Activated CD8-positive, alpha-beta T cell treated with anti-CD3 and anti-CD28 coated beads, Interleukin-2, amount 10 ng/mL, durations not matched to agents 7 days and 5 days (primary cell): Measurements from ENCODE around the gene TUBA4B. TPM values are rescaled to one million over a fixed set of nuclear protein-coding genes. Genes with fewer than 3 reads are reported as not detected.

Source experiments
- ATAC-seq: fragments of 150-1000 bp; cut with Tn5 transposase; one replicate; pipeline ENCODE4 v1.10.0; 2021; ENCODE audit warnings: moderate library complexity
- CTCF ChIA-PET: fragments of 350-600 bp; sonication (Branson Sonifier 250); formaldehyde crosslinking; loops from one replicate; lab custom pipeline; 2021; ENCODE audit warnings: antibody characterized with exemption; lab: Charles Lee
- POLR2A ChIA-PET: fragments of 350-600 bp; sonication (Branson Sonifier 250); formaldehyde crosslinking; loops from one replicate; lab custom pipeline; 2021; ENCODE audit warnings: antibody characterized with exemption; lab: Charles Lee
- DNase-seq: peaks from one replicate; pipeline ENCODE4 v3.0.0-alpha.2; 2020
- H3K27ac Mint-ChIP-seq: one replicate; pipeline ENCODE4 v1.8.0; 2021; ENCODE audit warnings: mild to moderate bottlenecking, mixed read lengths
- H3K27me3 Mint-ChIP-seq: one replicate; pipeline ENCODE4 v1.8.0; 2021; ENCODE audit warnings: low read depth, mixed read lengths
- H3K36me3 Mint-ChIP-seq: one replicate; pipeline ENCODE4 v1.8.0; 2021; ENCODE audit warnings: low read depth, mixed read lengths
- H3K4me1 Mint-ChIP-seq: one replicate; pipeline ENCODE4 v1.8.0; 2021; ENCODE audit warnings: low read depth, mixed read lengths
- H3K4me3 Mint-ChIP-seq: one replicate; pipeline ENCODE4 v1.8.0; 2021; ENCODE audit warnings: mild to moderate bottlenecking, mixed read lengths
- H3K9me3 Mint-ChIP-seq: one replicate; pipeline ENCODE4 v1.8.0; 2022; ENCODE audit warnings: mixed read lengths; ENCODE audit not compliant: insufficient read depth
- total RNA-seq, 2 experiments: library from RNA; stranded (reverse); gene quantifications; one replicate each; pipeline ENCODE4 v1.2.3, GENCODE V29; 2021

Gene TUBA4B
- total RNA-seq, 2 experiments from 2014 or later: not detected

DNA sequence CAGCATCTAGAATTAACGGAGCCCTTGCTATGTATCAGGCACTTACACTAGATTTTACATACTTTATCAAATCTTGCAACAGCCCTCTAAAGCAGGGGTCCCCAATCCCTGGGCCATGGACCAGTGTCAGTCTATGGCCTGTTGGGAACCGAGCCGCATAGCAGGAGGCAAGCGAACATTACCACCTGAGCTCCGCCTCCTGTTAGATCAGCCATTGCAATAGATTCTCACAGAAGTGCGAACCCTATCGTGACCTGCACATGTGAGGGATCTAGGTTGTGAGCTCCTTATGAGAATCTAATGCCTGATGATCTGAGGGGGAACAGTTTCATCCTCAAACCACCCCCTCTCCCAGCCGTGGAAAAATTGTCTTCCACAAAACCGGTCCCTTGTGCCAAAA lies 39.6 kb downstream of the TUBA4B start:
- Mint-ChIP-seq H3K9me3 (no peaks in the 10 kb centered on the region), H3K27me3 (peaks cover 3% of the 10 kb centered on the region), H3K36me3 (no peaks in the 10 kb centered on the region), H3K4me3 (no peak overlapping the region), H3K27ac (no peak overlapping the region), H3K4me1 (peaks cover 25% of the 10 kb centered on the region)
- ChIA-PET POLR2A (interaction anchor here (4.1 kb wide), 1 partner anchor 39 kb away, joined by 29 read pairs; the partner anchor contains the start of genes TUBA4A and TUBA4B), CTCF (interaction anchor here (1.3 to 6.1 kb wide), 6 partner anchors 8 to 134 kb away, joined by 3 to 239 read pairs (median 4); partner anchors contain the start of genes DNAJB2, GLB1L, NHEJ1 and STK16)
- no peak for DNase-seq
- ATAC-seq: no peak

DNA sequence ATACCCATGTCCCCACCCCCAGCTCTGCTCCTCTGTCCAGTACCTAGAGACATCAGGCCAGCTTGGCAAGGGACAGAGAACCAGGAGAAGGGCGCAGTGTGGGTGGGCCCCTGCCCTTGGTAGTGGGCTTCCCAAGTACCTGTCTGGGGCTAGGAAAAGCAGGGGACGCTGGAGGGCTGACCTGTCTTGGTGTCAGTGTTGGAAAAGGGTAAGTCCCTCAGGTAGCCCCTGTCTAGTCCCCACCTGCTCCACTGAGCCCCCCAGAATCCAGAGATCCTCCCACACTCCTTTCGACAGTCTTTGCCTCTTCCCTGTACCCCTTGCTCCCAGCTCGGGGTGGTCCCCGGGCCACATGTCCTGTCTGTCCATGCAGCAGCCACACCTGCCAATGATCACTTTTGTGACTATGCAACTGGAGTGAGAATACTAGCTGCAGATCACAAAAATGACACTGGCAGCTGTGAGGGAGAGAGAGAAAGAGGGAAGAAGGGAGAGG lies 40.7 kb downstream of the TUBA4B start:
- ChIA-PET CTCF (interaction anchor here (0.7 to 6.1 kb wide), 11 partner anchors 13 to 135 kb away, joined by 3 to 239 read pairs (median 10); partner anchors contain the start of genes ANKZF1, ATG9A, DNAJB2 and NHEJ1), POLR2A (interaction anchor here (0.6 to 4.1 kb wide), 4 partner anchors 13 to 819 kb away, joined by 3 to 29 read pairs (median 5); partner anchors contain the start of genes DNAJB2, TUBA4A and TUBA4B)
- Mint-ChIP-seq H3K36me3 (no peaks in the 10 kb centered on the region), H3K27me3 (peaks cover 3% of the 10 kb centered on the region), H3K4me3 (no peak overlapping the region), H3K9me3 (no peaks in the 10 kb centered on the region), H3K27ac (no peak overlapping the region), H3K4me1 (peaks cover 30% of the 10 kb centered on the region)
- no peak for ATAC-seq
- no peak for DNase-seq

DNA sequence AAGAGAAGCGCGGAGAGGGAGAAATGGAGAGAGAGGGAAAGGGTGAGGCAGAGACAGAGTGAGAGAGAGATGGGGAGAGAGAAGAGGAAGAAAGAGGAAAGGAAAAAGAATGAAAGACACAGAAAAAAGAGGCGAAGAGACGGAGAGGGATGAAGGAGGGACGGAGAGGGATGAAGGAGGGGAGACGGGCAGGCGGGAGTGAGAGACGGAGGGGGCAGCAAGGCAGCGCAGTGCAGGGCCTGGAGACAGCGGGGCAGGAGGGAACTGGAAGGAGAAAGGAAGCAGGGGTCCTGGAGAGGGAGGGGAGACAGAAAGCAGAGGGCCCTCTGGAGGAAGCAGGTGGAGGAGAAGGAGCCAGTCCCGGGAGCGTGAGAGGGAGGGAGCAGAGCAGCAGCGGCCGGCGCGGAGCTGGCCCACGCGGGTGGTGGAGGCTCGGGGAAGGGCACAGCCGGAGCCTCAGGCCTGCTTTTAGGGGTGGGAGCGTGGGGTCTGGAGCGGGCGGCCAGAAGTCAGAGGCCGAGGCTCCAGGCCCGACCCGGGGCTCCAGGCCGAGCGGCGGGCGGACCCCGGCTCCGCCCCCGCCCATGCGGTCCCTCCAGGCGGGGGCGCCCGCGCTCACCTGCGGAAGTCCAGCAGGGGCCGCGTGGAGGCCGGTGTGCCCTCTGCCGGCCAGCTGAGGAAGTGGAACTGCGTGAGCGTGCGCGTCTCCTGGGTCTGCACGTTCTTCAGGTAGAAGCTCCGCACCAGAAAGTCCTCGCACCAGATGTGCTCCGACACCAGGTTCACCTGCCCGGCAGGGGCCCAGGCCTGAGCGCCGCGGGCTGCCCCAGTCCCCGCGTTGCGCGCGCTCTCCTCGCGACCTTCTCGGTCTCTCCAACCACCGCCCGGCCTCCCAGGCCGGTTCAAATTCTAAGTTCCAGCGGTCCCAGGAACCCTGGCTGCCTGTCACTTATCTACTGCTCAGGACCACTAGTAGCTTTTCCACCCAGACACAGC lies 41.6 kb downstream of the TUBA4B start:
- Mint-ChIP-seq H3K4me1 (peaks cover 34% of the 10 kb centered on the region), H3K36me3 (no peaks in the 10 kb centered on the region), H3K27me3 (peaks cover 6% of the 10 kb centered on the region), H3K27ac (peak overlapping the region; percentile 66), H3K9me3 (no peaks in the 10 kb centered on the region), H3K4me3 (peak overlapping the region; percentile 51)
- ChIA-PET CTCF (interaction anchor here (0.6 to 6.1 kb wide), 78 partner anchors 10 to 1008 kb away, joined by 3 to 239 read pairs (median 5); partner anchors contain the start of genes ABCB6, ANKZF1, ATG9A and CFAP65), POLR2A (interaction anchor here (1.1 to 4.1 kb wide), 8 partner anchors 9 to 118 kb away, joined by 3 to 29 read pairs (median 6); partner anchors contain the start of genes ANKZF1, ATG9A, CNPPD1 and DNAJB2)
- ATAC-seq: peak; percentile 89
- peak; percentile 91 for DNase-seq

DNA sequence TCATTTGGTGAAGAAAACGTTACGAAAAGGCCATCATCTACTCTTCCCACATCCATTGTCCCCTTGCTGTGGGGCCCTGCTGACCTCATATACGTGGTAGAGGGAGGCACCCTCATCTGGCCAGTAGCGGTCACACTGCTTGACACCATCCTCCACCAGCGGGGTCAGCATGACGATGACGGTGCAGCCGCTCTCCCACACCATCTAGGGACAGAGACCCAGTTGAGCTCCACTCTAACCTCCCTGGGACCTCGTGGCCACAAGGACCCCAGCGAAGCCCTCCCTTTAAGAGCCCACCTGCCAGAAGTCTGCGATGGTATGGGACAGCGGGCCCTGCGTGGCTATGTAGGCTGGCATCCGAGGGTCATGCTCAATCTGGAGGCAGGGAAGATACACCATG lies 43.1 kb downstream of the TUBA4B start:
- DNase-seq (no peak), ATAC-seq (no peak)
- H3K4me3 Mint-ChIP-seq: no peak overlapping the region
- H3K4me1 Mint-ChIP-seq: peaks cover 34% of the 10 kb centered on the region
- H3K9me3 Mint-ChIP-seq: no peaks in the 10 kb centered on the region
- ChIA-PET POLR2A (interaction anchor here (1.8 to 4.1 kb wide), 2 partner anchors 42 to 48 kb away, joined by 7 to 29 read pairs; partner anchors contain the start of genes TUBA4A and TUBA4B), CTCF (interaction anchor here (1.4 to 6.1 kb wide), 17 partner anchors 8 to 237 kb away, joined by 3 to 239 read pairs (median 17); partner anchors contain the start of genes ABCB6, ANKZF1, ATG9A and DNAJB2)
- H3K27me3 Mint-ChIP-seq: peaks cover 10% of the 10 kb centered on the region
- H3K27ac Mint-ChIP-seq: no peak overlapping the region
- H3K36me3 Mint-ChIP-seq: no peaks in the 10 kb centered on the region

DNA sequence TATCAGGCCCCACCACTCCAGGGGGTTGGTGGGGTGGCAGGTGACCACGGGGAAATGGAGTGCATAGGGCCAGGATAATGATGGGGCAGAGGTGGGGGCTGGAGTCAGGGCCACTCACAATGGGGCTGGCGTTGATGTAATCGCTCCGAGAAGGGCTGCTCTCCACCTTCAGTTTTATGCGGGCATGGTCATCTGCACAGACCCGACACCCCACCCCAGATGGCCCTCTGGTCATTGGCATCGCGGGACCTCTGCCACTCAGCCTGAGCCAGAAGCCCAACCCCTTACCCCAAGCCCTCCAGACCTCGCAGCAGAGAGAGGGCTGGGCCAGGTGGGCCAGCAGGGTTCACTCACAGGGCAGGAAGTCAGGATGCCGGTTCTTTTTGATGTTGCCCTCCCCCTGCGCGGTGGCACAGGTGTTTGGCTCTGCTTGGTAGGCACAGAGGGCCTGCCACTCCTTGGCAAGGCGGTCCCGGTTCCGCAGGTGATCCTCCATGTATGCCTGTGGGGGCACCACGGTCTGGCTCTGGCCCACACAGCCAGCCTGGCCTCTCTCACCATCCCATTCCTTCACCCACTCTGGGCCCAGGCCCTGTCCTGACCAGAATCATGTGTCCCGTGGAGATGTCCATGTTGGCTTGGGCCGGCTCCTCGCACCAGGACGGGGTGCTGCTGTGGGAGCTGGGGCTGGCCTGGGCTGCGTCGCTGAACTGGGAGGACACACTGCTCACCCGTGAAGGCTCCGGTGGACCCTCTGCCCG lies 43.8 kb downstream of the TUBA4B start:
- CTCF ChIA-PET: interaction anchor here (1.0 to 5.5 kb wide), 7 partner anchors 13 to 138 kb away, joined by 4 to 93 read pairs (median 4); partner anchors contain the start of genes DNAJB2 and NHEJ1
- peaks cover 17% of the 10 kb centered on the region for H3K27me3 Mint-ChIP-seq
- no peak for DNase-seq

DNA sequence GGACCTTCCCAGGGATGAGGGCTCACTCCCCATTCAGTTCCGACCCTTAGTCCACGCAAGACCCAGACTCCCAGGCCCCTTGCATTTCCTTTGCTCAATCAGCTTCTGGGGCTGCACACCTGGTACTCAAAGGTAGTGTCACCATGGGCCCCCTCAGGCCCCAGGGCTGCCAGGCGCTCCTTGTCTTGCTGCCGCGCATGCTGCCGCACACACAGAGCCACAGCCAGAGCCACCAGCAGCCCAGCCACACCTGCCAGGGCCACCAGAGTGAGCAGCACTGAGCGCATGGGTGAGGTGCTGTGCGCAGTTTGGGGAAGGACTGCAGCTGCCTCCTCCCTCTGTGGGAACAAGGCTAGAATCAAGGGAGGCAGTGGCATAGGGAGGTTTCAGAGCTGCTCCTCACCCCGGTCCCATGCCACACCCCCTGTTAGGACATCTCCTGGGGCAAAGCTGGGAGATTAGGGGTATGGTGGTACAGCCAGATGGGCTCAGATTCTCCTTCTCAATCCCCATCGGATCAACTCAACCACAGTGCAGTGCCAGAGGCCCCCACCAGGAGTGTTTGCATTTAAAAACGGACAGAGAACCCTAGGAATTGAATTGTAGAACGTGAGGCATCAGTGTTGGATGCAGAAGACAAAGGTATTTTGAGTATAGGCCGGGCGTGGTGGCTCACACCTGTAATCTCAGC lies 44.9 kb downstream of the TUBA4B start:
- Mint-ChIP-seq H3K27me3 (peaks cover 21% of the 10 kb centered on the region), H3K9me3 (no peaks in the 10 kb centered on the region), H3K27ac (no peak overlapping the region), H3K4me3 (no peak overlapping the region), H3K36me3 (no peaks in the 10 kb centered on the region), H3K4me1 (peaks cover 34% of the 10 kb centered on the region)
- ATAC-seq: no peak
- DNase-seq: no peak
- POLR2A ChIA-PET: no interaction called here
- CTCF ChIA-PET: interaction anchor here (1.0 to 5.1 kb wide), 11 partner anchors 12 to 139 kb away, joined by 3 to 42 read pairs (median 4); partner anchors contain the start of genes ANKZF1, ATG9A, DNAJB2 and NHEJ1

More for the DNA sequence above, 43.8 kb downstream of the TUBA4B start:
- Mint-ChIP-seq H3K4me3 (no peak overlapping the region), H3K36me3 (no peaks in the 10 kb centered on the region), H3K4me1 (peaks cover 34% of the 10 kb centered on the region), H3K9me3 (no peaks in the 10 kb centered on the region), H3K27ac (no peak overlapping the region)
- POLR2A ChIA-PET: interaction anchor here (4.1 kb wide), 1 partner anchor 43 kb away, joined by 29 read pairs; the partner anchor contains the start of genes TUBA4A and TUBA4B
- no peak for ATAC-seq

DNA sequence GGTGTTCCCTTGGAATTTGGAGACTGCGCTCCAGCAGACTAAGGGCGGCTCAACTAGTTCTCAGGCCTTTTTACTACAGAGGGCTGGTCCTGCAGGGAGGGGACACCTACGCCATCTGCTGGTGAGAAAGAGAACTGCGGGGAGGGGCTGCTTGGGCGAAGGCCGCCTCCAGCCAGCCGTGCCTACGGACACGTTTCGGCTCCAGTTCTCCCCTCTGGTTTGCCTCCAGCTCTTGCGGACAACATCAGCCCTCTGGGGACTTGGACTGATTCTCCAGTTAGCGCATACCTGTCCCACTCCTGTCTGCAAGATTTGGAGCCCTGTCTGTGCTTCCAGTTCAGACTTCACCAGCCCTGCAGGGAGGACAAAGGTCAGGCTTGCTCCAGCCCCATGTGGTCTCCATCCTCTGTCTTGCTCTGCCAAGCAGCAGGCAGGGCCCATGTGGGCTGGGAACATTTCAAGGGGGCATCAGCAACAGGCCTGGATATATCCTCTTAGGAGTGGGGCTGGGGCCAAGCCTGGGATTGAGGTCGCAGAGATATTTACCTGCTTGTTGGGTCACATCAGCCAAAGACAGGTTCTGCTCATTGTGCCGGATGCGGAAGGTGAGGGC lies 45.8 kb downstream of the TUBA4B start:
- ATAC-seq (peak; percentile 61), DNase-seq (peak; percentile 90)
- no peak overlapping the region for H3K27ac Mint-ChIP-seq
- H3K36me3 Mint-ChIP-seq: no peaks in the 10 kb centered on the region
- H3K27me3 Mint-ChIP-seq: peaks cover 26% of the 10 kb centered on the region
- POLR2A ChIA-PET: interaction anchor here (1.8 kb wide), 1 partner anchor 19 kb away, joined by 7 read pairs; the partner anchor contains the start of gene DNAJB2
- H3K4me3 Mint-ChIP-seq: peak overlapping the region; percentile 7
- CTCF ChIA-PET: interaction anchor here (0.7 to 5.1 kb wide), 14 partner anchors 12 to 269 kb away, joined by 3 to 42 read pairs (median 4); partner anchors contain the start of genes DNAJB2, NHEJ1, SLC23A3 and TUBA4A
- H3K9me3 Mint-ChIP-seq: no peaks in the 10 kb centered on the region
- H3K4me1 Mint-ChIP-seq: peaks cover 31% of the 10 kb centered on the region

DNA sequence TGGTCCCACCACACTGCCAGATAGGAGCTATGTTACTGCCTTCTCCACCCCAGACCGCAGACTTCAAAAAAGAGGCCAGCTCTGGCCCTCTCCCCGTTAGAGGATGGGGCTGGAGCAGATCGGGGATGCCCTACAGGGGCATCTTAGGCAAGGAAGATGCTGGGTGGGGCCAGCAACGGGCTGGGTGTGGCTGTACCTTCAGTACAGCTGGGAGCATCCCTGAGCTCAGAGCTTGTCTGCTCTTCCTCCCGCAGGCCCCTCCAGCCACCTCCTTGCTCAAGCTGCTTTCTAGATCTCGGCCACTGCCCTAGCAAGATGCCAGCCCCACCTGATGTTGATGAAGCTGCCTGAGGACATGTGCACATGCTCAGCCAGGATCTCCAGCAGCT lies 46.3 kb downstream of the TUBA4B start:
- H3K9me3 Mint-ChIP-seq: no peaks in the 10 kb centered on the region
- H3K36me3 Mint-ChIP-seq: no peaks in the 10 kb centered on the region
- H3K27ac Mint-ChIP-seq: no peak overlapping the region
- no peak overlapping the region for H3K4me3 Mint-ChIP-seq
- ATAC-seq (no peak), DNase-seq (no peak)
- ChIA-PET CTCF (interaction anchor here (0.7 to 5.1 kb wide), 13 partner anchors 12 to 270 kb away, joined by 3 to 42 read pairs (median 4); partner anchors contain the start of genes DNAJB2, NHEJ1, SLC23A3 and TUBA4A), POLR2A (interaction anchor here (1.8 kb wide), 1 partner anchor 20 kb away, joined by 7 read pairs; the partner anchor contains the start of gene DNAJB2)
- H3K4me1 Mint-ChIP-seq: peaks cover 26% of the 10 kb centered on the region
- H3K27me3 Mint-ChIP-seq: peaks cover 29% of the 10 kb centered on the region

DNA sequence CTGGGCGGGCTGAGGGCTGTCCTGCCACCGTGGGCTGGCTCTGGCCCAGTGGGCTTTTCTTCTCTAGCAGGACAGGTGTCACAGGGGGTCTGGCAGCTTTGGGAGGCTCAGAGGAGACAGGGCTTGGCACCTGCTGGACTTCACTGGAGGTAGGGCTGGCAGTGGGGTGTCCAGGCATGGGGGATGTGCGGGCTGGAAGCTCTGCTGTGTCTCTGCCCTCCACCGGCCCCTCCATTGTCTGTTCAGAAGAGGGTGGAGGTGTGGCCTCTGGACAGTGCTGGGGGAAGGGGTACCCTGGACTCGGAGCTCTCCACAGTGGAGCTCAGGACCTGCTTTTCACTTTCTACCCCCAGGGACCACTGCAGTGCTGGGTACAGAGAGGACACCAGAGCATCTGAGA lies 47.0 kb downstream of the TUBA4B start:
- DNase-seq: no peak
- Mint-ChIP-seq H3K36me3 (no peaks in the 10 kb centered on the region), H3K27ac (no peak overlapping the region), H3K27me3 (peaks cover 35% of the 10 kb centered on the region), H3K4me1 (peaks cover 22% of the 10 kb centered on the region), H3K9me3 (no peaks in the 10 kb centered on the region), H3K4me3 (no peak overlapping the region)
- no peak for ATAC-seq
- ChIA-PET CTCF (interaction anchor here (1.2 to 5.1 kb wide), 11 partner anchors 8 to 145 kb away, joined by 3 to 42 read pairs (median 5); partner anchors contain the start of genes DNAJB2, NHEJ1 and SLC23A3), POLR2A (interaction anchor here (1.8 kb wide), 1 partner anchor 20 kb away, joined by 7 read pairs; the partner anchor contains the start of gene DNAJB2)
